ENCODE results near the gene BBS12. TPM values are rescaled to one million over a fixed set of nuclear protein-coding genes. Genes with fewer than 3 reads are reported as not detected.

BBS12 gene
- total RNA-seq, result 4.6 and 7.6 TPM in 2 replicates

GRCh38 chr4:122732329-122733026 lies at the start of gene BBS12:
Gene BBS12 (plus strand): TSS chr4:122732704. CDS start chr4:122741893, 9,189 bp downstream.

Other genes with a start within 250 kb of the BBS12 start
- not detected in 2 replicates for gene IL21, start 111.6 kb upstream of the BBS12 start, total RNA-seq
- 79.8 and 147 TPM in 2 replicates for gene FGF2, start 94.1 kb downstream of the BBS12 start, total RNA-seq
- gene NUDT6, start 189.9 kb downstream of the BBS12 start, total RNA-seq, result 7.1 and 9.9 TPM in 2 replicates

Measured in regular cardiac myocyte (primary cell).